HTERT RPE-1 (cell line): Measurements from ENCODE around the gene ZNF587.
"Not testable (repeated sequence)": the region's sequence is repeated elsewhere in the genome, so short reads cannot be mapped to it uniquely, and the experiment has no call there.

Source experiments
- in situ Hi-C: fragments of 300-500 bp; cut with MboI; formaldehyde crosslinking; loops from 4 replicates; pipeline ENCODE4 v1.14.3; 2020; ENCODE audit warnings: low sequenced_read_pairs

ZNF587 gene

GRCh38 chr19:57886046-57886445 lies 36.4 kb downstream of the ZNF587 start:
- in situ Hi-C loops = no loop called here

- in situ Hi-C loops = no loop called here
Observed at GRCh38 chr19:57887195-57887941, 37.7 kb downstream of the ZNF587 start.

DNA sequence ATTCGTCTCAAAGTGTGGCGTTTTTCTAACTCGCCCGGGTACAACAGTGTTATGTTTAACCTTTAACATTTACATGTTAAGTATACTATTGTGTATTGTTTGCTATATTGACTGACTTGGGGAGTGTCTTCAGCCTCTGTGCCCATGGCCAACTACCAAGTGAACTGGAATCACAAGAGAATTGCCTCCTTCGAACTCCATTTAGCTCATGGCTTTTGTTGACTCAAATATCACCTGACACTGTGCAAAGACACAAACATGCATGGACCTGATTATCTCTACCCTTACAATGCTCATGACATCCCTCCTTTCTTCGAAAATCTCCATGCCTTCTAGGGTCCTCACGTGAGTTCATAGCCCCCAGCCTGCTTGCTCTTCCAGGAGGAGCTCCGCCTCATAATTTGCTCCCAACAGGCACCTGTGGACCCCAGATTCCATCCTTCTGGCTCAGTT lies 38.5 kb downstream of the ZNF587 start:
- in situ Hi-C loops = no loop called here

DNA sequence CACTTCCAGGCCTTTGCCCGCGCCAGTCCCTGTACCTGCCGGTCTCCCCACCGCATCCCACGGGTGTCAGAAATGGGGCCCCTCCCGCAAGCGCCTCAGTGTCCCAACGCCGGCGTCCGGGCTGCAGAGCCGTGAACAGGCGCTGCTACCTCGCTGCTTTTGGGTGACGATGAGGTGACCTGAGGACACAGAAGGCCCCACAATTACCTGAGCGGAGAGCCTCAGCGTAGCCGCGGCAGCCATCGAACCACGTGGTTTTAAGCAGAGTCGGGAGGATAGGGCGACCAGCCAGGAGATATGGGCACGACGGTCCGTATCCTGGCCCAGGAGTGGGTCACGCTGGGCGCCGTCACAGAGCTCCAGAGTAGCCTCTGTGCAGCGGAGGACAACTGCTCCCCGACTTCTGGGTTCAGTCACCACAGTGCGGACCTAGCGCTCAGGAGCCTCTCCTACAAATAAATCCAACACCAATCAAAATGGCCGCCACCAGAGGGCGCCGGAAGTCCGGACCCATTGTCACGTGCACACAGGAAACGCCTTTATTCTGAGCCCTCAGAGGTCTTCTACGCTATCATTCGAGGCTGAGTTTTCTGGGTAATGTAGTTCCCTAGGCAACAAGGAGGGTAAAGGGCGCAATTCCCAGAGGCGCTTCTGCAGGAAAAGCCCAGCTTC lies 39.0 kb downstream of the ZNF587 start, which contains the start of gene ZNF814:
ZNF814 (minus strand) TSS at position 478 of the 672 bp plus-strand sequence; CDS start at position 243, 235 bp downstream.
- in situ Hi-C loops = no loop called here

GRCh38 chr19:57890706-57891105 lies 41.0 kb downstream of the ZNF587 start:
- in situ Hi-C loops = not testable (repeated sequence)

DNA sequence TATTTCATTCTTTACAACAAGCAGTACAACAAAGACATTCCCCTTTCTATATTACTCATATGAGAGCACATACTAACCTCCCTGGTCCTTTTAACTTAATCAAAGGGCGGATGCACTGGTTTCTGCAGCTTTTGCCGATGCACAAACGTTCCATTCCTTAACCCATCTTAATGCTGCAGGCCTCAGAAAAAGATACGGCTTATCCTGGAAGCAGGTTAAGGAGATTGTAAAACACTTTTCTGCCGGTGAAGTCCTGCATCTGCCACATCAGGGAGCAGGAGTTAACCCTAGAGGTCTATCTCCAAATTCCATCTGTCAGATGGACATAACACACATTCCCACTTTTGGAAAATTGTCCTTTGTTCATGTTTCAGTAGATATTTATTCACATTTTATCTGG lies 50.7 kb downstream of the ZNF587 start:
- in situ Hi-C loops = no loop called here

GRCh38 chr19:57903618-57904184 lies 54.0 kb downstream of the ZNF587 start:
- in situ Hi-C loops = no loop called here

- in situ Hi-C loops = no loop called here
Observed at GRCh38 chr19:57905258-57905657, 55.6 kb downstream of the ZNF587 start.

GRCh38 chr19:57907394-57907793 lies 57.7 kb downstream of the ZNF587 start:
- in situ Hi-C loops = no loop called here

GRCh38 chr19:57914531-57914930 lies 64.9 kb downstream of the ZNF587 start:
- in situ Hi-C loops = no loop called here
